Measurements from ENCODE around the gene F13A1.

GRCh38 chr6:6366803-6367202 is 46.3 kb upstream of the F13A1 start:
- TF ChIP-seq CTCF (IDR thresholded peaks at IDR 0.05) (no peak), POLR2A (IDR thresholded peaks at IDR 0.05) (no peak), POLR2AphosphoS5 (IDR thresholded peaks at IDR 0.05) (no peak)
